Adrenal gland (tissue), 12 donors: Measurements from ENCODE around the gene PPP1R12B. TPM values are rescaled to one million over a fixed set of nuclear protein-coding genes. Genes with fewer than 3 reads are reported as not detected.

Experiments used
- DNase-seq, 7 donors: peaks; one replicate each; pipeline ENCODE4 v3.0.0-alpha.2; 2019 to 2020
- H3K27ac ChIP-seq, 5 donors: fragments of 200-600 bp; sonication (generic) in 4 of 5; 1 replicate in 3 of 5; 2 replicates in 2 of 5; pipeline versions ENCODE4 v1.5.1 to v1.8.0; 2016 to 2020; ENCODE audit warnings: mild to moderate bottlenecking in 1 of 5
- H3K27me3 ChIP-seq: fragments of 200-600 bp; 2 replicates; pipeline ENCODE4 v1.8.0; 2021
- H3K36me3 ChIP-seq, 2 donors: fragments of 200-600 bp; replicated peaks in 1 of 2; 1 replicate in 1 of 2; 2 replicates in 1 of 2; pipeline versions ENCODE4 v1.5.1 to v1.8.0; 2018 to 2022
- H3K4me1 ChIP-seq, 2 donors: fragments of 200-600 bp; replicated peaks in 1 of 2; 1 replicate in 1 of 2; 2 replicates in 1 of 2; pipeline versions ENCODE4 v1.5.1 to v1.8.0; 2018 to 2021
- H3K4me3 ChIP-seq, 4 donors: fragments of 200-600 bp; sonication (generic) in 3 of 4; one replicate each; pipeline ENCODE4 v1.5.1; 2016 to 2018
- H3K9me3 ChIP-seq, 3 donors: fragments of 200-600 bp; sonication (generic) in 1 of 3; replicated peaks in 1 of 3; 1 replicate in 2 of 3; 2 replicates in 1 of 3; pipeline versions ENCODE4 v1.5.1 to v1.8.0; 2016 to 2021
- POLR2A ChIP-seq, 2 donors: fragments of 450-650 bp; IDR thresholded peaks; one replicate each; pipeline ENCODE4 v1.6.1; 2017; ENCODE audit warnings: antibody characterized with exemption in 2 of 2, mild to moderate bottlenecking in 2 of 2, moderate library complexity in 1 of 2
- WGBS, 4 donors: extraction: QIAGEN DNeasy Blood & Tissue Kit in 2 of 4; methylation state at CpG; one replicate each; pipeline versions ENCODE4 v1.1.5 to v1.1.7; 2013 to 2017; 5-methylcytosine and 5-hydroxymethylcytosine counted together
- intact Hi-C, 2 donors: fragments of 100-400 bp; cut with DNase I; formaldehyde crosslinking; loops; one replicate each; pipeline versions ENCODE4 v1.14.1 to v1.15.0; 2022 to 2023
- polyA plus RNA-seq, 3 donors: library from polyadenylated mRNA; stranded (reverse); fragments of 200-250 nt in 2 of 3; fragments of 350-450 nt in 1 of 3; fragmentation: Illumina TruSeq in 1 of 3; extraction: RNeasy Lipid Tissue Mini Kit (QIAGEN cat#74804) in 1 of 3; gene quantifications; one replicate each; pipeline ENCODE4 v1.2.3, GENCODE V29; 2013 to 2014
- small RNA-seq, 2 donors: library from RNA; depleted of rRNA; stranded (forward); fragments of <200 nt; gene quantifications; one replicate each; pipeline ENCODE3, GENCODE V24; 2016
- total RNA-seq, 9 donors: library from RNA; depleted of rRNA in 4 of 9; stranded (reverse); fragments of >200 nt in 4 of 9; fragments of 120-200 nt in 1 of 9; fragmentation: NEBNext Ultra II Directional in 1 of 9; extraction: Animal tissue kit (Norgen Biotek cat#: 25700) in 1 of 9; gene quantifications; one replicate each; pipeline versions ENCODE4 v1.1.0 to v1.2.4, GENCODE V29; 2013 to 2023
- TF ChIP-seq, protein P1 (sequence below), 6 experiments: fragments of 450-650 bp in 4 of 6; fragments of 200-600 bp in 2 of 6; sonication (generic) in 1 of 6; IDR thresholded peaks; 1 replicate in 5 of 6; 2 replicates in 1 of 6; pipeline versions ENCODE4 v1.5.1 to v1.8.0; 2016 to 2021; ENCODE audit warnings: antibody characterized with exemption in 6 of 6, mild to moderate bottlenecking in 2 of 6, moderate library complexity in 1 of 6
- donor health status: healthy with polysubstance abuse.
- donor health status: Bipolar disorder and iron deficiency.
- donor health status: DM: yes; HTN: yes; CAD: no.
- donor health status: DM: no; HTN: no; CAD: no.
- donor health status: DM: no; HTN: no; CAD: no.
- donor health status: DM: yes; HTN: yes; CAD: no.

PPP1R12B gene
- total and polyA plus RNA-seq, 12 donors: 3.0 to 43.9 (median 19.8) TPM

DNA sequence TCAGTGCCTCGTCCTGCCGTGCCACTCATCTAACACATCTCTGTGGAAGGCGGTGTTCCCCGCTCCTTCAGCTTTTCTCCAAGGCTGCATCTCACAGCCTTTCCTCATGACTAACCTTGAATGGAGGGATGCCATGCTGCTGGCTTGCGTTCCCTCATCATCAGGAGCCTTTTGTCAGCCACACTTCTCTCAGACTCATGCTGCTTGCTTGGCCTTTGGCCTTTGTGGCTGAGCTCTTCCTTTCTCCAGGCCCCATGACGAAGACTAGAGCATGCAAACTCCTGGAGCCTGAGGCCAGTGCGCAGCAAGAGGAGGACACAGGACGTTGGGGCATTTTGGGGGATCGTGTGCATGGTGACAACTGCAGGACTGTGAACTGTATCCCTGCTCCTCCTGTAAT lies 291.0 kb downstream of the PPP1R12B start:
- no peaks in the 10 kb centered on the region for H3K9me3 ChIP-seq
- no peak overlapping the region for H3K27ac ChIP-seq
- 81 to 91% (median 89%) methylated on average over 9 of the region's 9 CpGs for WGBS, 4 donors
- no peak overlapping the region for H3K4me3 ChIP-seq
- intact Hi-C loops: no loop called here
- peaks cover 19% of the 10 kb centered on the region for H3K27me3 ChIP-seq
- no peaks in the 10 kb centered on the region for H3K36me3 ChIP-seq
- no peak for DNase-seq
- TF ChIP-seq POLR2A (IDR thresholded peaks at IDR 0.05): no peak
- TF ChIP-seq, protein P1, sequence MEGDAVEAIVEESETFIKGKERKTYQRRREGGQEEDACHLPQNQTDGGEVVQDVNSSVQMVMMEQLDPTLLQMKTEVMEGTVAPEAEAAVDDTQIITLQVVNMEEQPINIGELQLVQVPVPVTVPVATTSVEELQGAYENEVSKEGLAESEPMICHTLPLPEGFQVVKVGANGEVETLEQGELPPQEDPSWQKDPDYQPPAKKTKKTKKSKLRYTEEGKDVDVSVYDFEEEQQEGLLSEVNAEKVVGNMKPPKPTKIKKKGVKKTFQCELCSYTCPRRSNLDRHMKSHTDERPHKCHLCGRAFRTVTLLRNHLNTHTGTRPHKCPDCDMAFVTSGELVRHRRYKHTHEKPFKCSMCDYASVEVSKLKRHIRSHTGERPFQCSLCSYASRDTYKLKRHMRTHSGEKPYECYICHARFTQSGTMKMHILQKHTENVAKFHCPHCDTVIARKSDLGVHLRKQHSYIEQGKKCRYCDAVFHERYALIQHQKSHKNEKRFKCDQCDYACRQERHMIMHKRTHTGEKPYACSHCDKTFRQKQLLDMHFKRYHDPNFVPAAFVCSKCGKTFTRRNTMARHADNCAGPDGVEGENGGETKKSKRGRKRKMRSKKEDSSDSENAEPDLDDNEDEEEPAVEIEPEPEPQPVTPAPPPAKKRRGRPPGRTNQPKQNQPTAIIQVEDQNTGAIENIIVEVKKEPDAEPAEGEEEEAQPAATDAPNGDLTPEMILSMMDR (IDR thresholded peaks at IDR 0.05): no peak
- peaks cover 0 to 14% of the 10 kb centered on the region in 2 donors for H3K4me1 ChIP-seq

DNA sequence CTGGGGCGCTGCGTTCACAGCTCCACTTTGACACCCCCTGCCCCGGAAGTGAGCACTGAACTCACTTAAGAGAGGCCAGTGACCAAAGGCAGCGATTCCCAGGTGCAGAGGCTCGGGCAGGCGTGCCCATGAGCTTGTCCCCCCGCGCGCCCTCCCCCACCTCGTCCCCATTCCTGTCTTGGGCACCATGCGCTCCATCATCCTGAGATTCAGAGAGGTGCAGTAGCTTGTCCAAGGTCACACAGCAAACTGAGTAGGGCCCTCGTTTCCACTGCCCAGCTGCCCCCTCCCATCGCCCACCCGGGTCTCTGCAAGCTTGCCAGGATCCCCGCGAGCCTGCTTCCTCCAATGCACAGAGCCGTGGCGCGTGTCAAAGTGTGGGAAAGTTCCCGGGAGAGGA lies 293.7 kb downstream of the PPP1R12B start:
- no peak for DNase-seq
- TF ChIP-seq, protein P1 (IDR thresholded peaks at IDR 0.05): no peak
- no peak for TF ChIP-seq POLR2A (IDR thresholded peaks at IDR 0.05)
- 10 to 34% (median 25%) methylated on average over 2 to 20 of the region's 20 CpGs for WGBS, 4 donors
- Histone ChIP-seq H3K4me1 (peaks cover 0 to 14% of the 10 kb centered on the region in 2 donors), H3K27me3 (peaks cover 19% of the 10 kb centered on the region), H3K9me3 (no peaks in the 10 kb centered on the region), H3K36me3 (no peaks in the 10 kb centered on the region), H3K27ac (no peak overlapping the region), H3K4me3 (peak overlapping the region in 1 of 4 donors; percentile 24)
- intact Hi-C loops: no loop called here

Small RNA genes lying within 50 kb of the gene (small RNA-seq; reads per million reads assigned to genes)
- gene AC099336.2 (0 reads per million in 2 donors), gene RF00156 (0 reads per million in 2 donors), gene RNU6-89P (0 reads per million in 2 donors)

Other genes with a start within 250 kb of the PPP1R12B start
- gene GPR37L1, start 225.8 kb upstream of the PPP1R12B start, total RNA-seq: under 1 TPM in 8 of 9 donors, not detected in 1; under 0.01 to 0.49 (median 0.28) TPM
- under 1 TPM; 0.02 to 0.24 (median 0.13) TPM for gene GPR37L1, start 225.8 kb upstream of the PPP1R12B start, polyA plus RNA-seq
- gene ARL8A, start 204.0 kb upstream of the PPP1R12B start, total RNA-seq: 100 to 1,000 TPM in 1 of 9 donors, 10 to 100 TPM in 8; 34.3 to 115 (median 58.6) TPM
- gene ARL8A, start 204.0 kb upstream of the PPP1R12B start, polyA plus RNA-seq: 10 to 100 TPM; 26.4 to 71.2 (median 28.6) TPM
- 10 to 100 TPM in 6 of 9 donors, 1 to 10 TPM in 3; 2.5 to 41.6 (median 19.3) TPM for gene PTPN7, start 188.1 kb upstream of the PPP1R12B start, total RNA-seq
- 10 to 100 TPM; 13.4 to 45.4 (median 15.0) TPM for gene PTPN7, start 188.1 kb upstream of the PPP1R12B start, polyA plus RNA-seq
- gene LGR6, start 154.9 kb upstream of the PPP1R12B start, total RNA-seq: under 1 TPM in 7 of 9 donors, not detected in 2; 0.06 to 0.54 (median 0.14) TPM
- 1 to 10 TPM in 1 of 3 donors, under 1 TPM in 1, not detected in 1; 0.48 to 1.0 TPM for gene LGR6, start 154.9 kb upstream of the PPP1R12B start, polyA plus RNA-seq
- gene UBE2T, start 6.8 kb upstream of the PPP1R12B start, total RNA-seq: 10 to 100 TPM in 2 of 9 donors, 1 to 10 TPM in 7; 2.2 to 26.5 (median 3.7) TPM
- 1 to 10 TPM; 3.0 to 7.7 (median 4.5) TPM for gene UBE2T, start 6.8 kb upstream of the PPP1R12B start, polyA plus RNA-seq